Neuronal stem cell (in vitro differentiated cells): ENCODE measurements around the gene RPS13.

Source experiments
- DNase-seq: peaks from one replicate; pipeline ENCODE4 v3.0.0-alpha.2; 2013; ENCODE audit warnings: low spot score
- H2AFZ ChIP-seq: one replicate; pipeline ENCODE4 v1.6.1; 2013; ENCODE audit warnings: mild to moderate bottlenecking, low read length, inconsistent platforms
- H2AK5ac ChIP-seq: 2 replicates; pipeline ENCODE4 v1.6.1; 2013; ENCODE audit warnings: low read depth, mild to moderate bottlenecking, inconsistent platforms, low read length, moderate library complexity, mixed read lengths
- H2BK120ac ChIP-seq: 2 replicates; pipeline ENCODE4 v1.6.1; 2013; ENCODE audit warnings: low read depth, mild to moderate bottlenecking, inconsistent platforms, low read length, moderate library complexity, mixed read lengths
- H2BK12ac ChIP-seq: one replicate; pipeline ENCODE4 v1.6.1; 2013; ENCODE audit warnings: low read length, inconsistent platforms
- H2BK15ac ChIP-seq: 2 replicates; pipeline ENCODE4 v1.6.1; 2013; ENCODE audit warnings: mild to moderate bottlenecking, low read length, inconsistent platforms, mixed read lengths
- H2BK5ac ChIP-seq: one replicate; pipeline ENCODE4 v1.6.1; 2013; ENCODE audit warnings: inconsistent platforms, mild to moderate bottlenecking, low read length, moderate library complexity
- H3K14ac ChIP-seq: one replicate; pipeline ENCODE4 v1.6.1; 2013; ENCODE audit warnings: low read length, inconsistent platforms
- H3K18ac ChIP-seq: 2 replicates; pipeline ENCODE4 v1.6.1; 2013; ENCODE audit warnings: low read length, inconsistent platforms
- H3K23ac ChIP-seq: 2 replicates; pipeline ENCODE4 v1.6.1; 2013; ENCODE audit warnings: low read depth, mild to moderate bottlenecking, mixed read lengths, low read length, inconsistent platforms; ENCODE audit not compliant: poor library complexity
- H3K27ac ChIP-seq: replicated peaks from 3 replicates; pipeline ENCODE4 v1.5.1; 2013; ENCODE audit warnings: low read length, inconsistent platforms
- H3K27me3 ChIP-seq, 3 experiments: 2 replicates each; pipeline ENCODE4 v1.6.1; 2013; ENCODE audit warnings: low read length in 3 of 3, mild to moderate bottlenecking in 2 of 3, inconsistent platforms in 1 of 3, low read depth in 1 of 3, mixed read lengths in 1 of 3, moderate library complexity in 1 of 3; ENCODE audit not compliant: control insufficient read depth in 3 of 3, insufficient read depth in 3 of 3
- H3K36me3 ChIP-seq, 2 donors: replicated peaks in 1 of 2; 2 replicates each; pipeline ENCODE4 v1.6.1; 2013; ENCODE audit warnings: low read length in 2 of 2; ENCODE audit not compliant: control insufficient read depth in 2 of 2, insufficient read depth in 2 of 2
- H3K4ac ChIP-seq: 2 replicates; pipeline ENCODE4 v1.6.1; 2013; ENCODE audit warnings: inconsistent platforms, mild to moderate bottlenecking, low read length, moderate library complexity
- H3K4me1 ChIP-seq, 2 donors: 1 replicate in 1 of 2; 2 replicates in 1 of 2; pipeline ENCODE4 v1.6.1; 2013; ENCODE audit warnings: low read length in 2 of 2, low read depth in 1 of 2; ENCODE audit not compliant: control insufficient read depth in 2 of 2, insufficient read depth in 1 of 2
- H3K4me2 ChIP-seq: one replicate; pipeline ENCODE4 v1.6.1; 2013; ENCODE audit warnings: mild to moderate bottlenecking, low read length, inconsistent platforms; ENCODE audit not compliant: insufficient read depth, poor library complexity, severe bottlenecking
- H3K4me3 ChIP-seq, 2 donors: 2 replicates each; pipeline ENCODE4 v1.5.1; 2013; ENCODE audit warnings: low read length in 2 of 2, mild to moderate bottlenecking in 2 of 2, inconsistent platforms in 1 of 2, moderate library complexity in 1 of 2
- H3K79me1 ChIP-seq: one replicate; pipeline ENCODE4 v1.6.1; 2013; ENCODE audit warnings: low read depth, mild to moderate bottlenecking, inconsistent platforms, low read length, moderate library complexity
- H3K9ac ChIP-seq: one replicate; pipeline ENCODE4 v1.6.1; 2013; ENCODE audit warnings: mild to moderate bottlenecking, low read depth, low read length, inconsistent platforms; ENCODE audit not compliant: poor library complexity
- H3K9me3 ChIP-seq, 2 donors: replicated peaks in 1 of 2; 2 replicates each; pipeline versions ENCODE3 to v1.6.1; 2013; ENCODE audit warnings: low read length in 2 of 2, mild to moderate bottlenecking in 2 of 2, inconsistent platforms in 1 of 2, low read depth in 1 of 2, mixed read lengths in 1 of 2, moderate library complexity in 1 of 2; ENCODE audit not compliant: control insufficient read depth in 2 of 2, insufficient read depth in 1 of 2
- H4K8ac ChIP-seq: one replicate; pipeline ENCODE4 v1.6.1; 2013; ENCODE audit warnings: low read depth, mild to moderate bottlenecking, inconsistent platforms, low read length, moderate library complexity
- H4K91ac ChIP-seq: one replicate; pipeline ENCODE4 v1.6.1; 2013; ENCODE audit warnings: low read length, low read depth, mild to moderate bottlenecking, inconsistent platforms; ENCODE audit not compliant: poor library complexity
- WGBS, 2 donors: extraction: QIAGEN DNeasy Blood & Tissue Kit; methylation state at CpG; one replicate each; pipeline ENCODE4 v1.1.7; 2013; ENCODE audit warnings: missing lambda C conversion rate in 2 of 2, mixed read lengths in 1 of 2; ENCODE audit not compliant: insufficient read length in 2 of 2, insufficient replicate concordance in 1 of 2; ENCODE audit errors: extremely low coverage in 2 of 2; 5-methylcytosine and 5-hydroxymethylcytosine counted together

The RPS13 gene

DNA sequence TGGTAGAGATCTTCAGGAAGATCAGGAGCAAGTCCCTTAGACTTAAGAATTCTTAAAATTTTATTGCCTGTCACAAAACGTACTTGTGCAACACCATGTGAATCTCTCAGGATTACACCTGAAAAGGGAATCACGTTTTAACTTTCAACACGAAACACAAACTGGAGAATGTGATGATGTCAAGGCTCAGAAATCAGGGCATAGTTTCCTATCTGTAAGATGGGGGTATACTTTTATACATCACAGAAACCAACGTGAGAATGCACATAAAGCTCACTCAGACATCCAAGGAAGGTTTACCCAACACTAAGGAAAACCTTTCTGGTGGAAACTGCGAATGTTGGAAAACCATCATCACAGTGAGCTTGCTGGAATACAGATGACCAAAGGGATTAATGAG lies 2.0 kb downstream of the RPS13 start:
- no peak overlapping the region for H2AFZ ChIP-seq
- H4K8ac ChIP-seq, result no peak overlapping the region
- peaks cover 14 to 45% of the 10 kb centered on the region in 2 donors for H3K36me3 ChIP-seq
- no peak overlapping the region for H3K4me3 ChIP-seq
- H2AK5ac ChIP-seq, result no peak overlapping the region
- WGBS, 2 donors, result no CpG with 5 or more reads among the region's 5 CpGs
- H3K27ac ChIP-seq, result no peak overlapping the region
- no peaks in the 10 kb centered on the region for H3K9me3 ChIP-seq
- H3K4me1 ChIP-seq, result peaks cover 4 to 7% of the 10 kb centered on the region in 2 donors
- H3K79me1 ChIP-seq, result peaks cover 9% of the 10 kb centered on the region
- H4K91ac ChIP-seq, result no peak overlapping the region
- H2BK12ac ChIP-seq, result no peak overlapping the region
- H3K4me2 ChIP-seq, result no peak overlapping the region
- no peak for DNase-seq
- no peak overlapping the region for H3K4ac ChIP-seq
- H2BK5ac ChIP-seq, result no peak overlapping the region
- H2BK15ac ChIP-seq, result no peak overlapping the region
- H3K14ac ChIP-seq, result no peak overlapping the region
- H3K27me3 ChIP-seq, result no peaks in the 10 kb centered on the region
- no peak overlapping the region for H2BK120ac ChIP-seq
- H3K9ac ChIP-seq, result no peak overlapping the region
- no peak overlapping the region for H3K18ac ChIP-seq
- no peak overlapping the region for H3K23ac ChIP-seq

DNA sequence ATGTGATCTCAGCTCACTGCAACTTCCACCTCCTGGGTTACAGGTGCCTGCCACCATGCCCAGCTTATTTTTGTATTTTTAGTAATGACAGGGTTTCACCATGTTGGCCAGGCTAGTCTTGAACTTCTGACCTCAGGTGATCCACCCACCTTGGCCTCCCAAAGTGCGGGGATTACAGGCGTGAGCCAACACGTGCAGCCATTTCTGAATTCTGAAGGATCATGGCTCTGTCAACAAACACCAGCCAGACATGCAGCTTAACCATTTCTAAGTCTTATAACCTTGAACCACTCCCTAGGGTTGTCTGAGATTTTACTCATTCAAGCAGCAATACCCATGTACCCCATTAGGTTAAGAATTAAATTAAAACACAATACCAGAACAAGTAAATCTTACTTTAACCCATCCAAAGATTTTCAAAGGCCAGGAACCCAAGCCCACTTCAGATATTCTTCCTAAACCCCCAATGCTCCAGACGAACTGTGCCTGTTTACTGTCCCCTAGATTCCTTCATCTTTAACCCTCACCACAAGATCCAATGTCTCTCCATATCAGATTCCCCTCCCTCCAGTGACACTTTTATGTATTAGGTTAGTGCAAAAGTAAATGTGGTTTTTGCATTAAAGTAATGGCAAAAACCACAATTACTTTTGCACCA lies 4.0 kb downstream of the RPS13 start:
- H2BK120ac ChIP-seq, result no peak overlapping the region
- no peaks in the 10 kb centered on the region for H3K9me3 ChIP-seq
- no peak overlapping the region for H3K18ac ChIP-seq
- no peak overlapping the region for H3K4me3 ChIP-seq
- no peaks in the 10 kb centered on the region for H3K27me3 ChIP-seq
- H3K79me1 ChIP-seq, result peaks cover 9% of the 10 kb centered on the region
- peaks cover 14 to 45% of the 10 kb centered on the region in 2 donors for H3K36me3 ChIP-seq
- no peak for DNase-seq
- H3K23ac ChIP-seq, result no peak overlapping the region
- H2BK12ac ChIP-seq, result no peak overlapping the region
- H4K91ac ChIP-seq, result no peak overlapping the region
- H3K14ac ChIP-seq, result no peak overlapping the region
- no peak overlapping the region for H3K9ac ChIP-seq
- no CpG with 5 or more reads among the region's 4 CpGs for WGBS, 2 donors
- no peak overlapping the region for H2AK5ac ChIP-seq
- H3K4ac ChIP-seq, result no peak overlapping the region
- H4K8ac ChIP-seq, result no peak overlapping the region
- no peak overlapping the region for H3K4me2 ChIP-seq
- no peak overlapping the region for H2BK5ac ChIP-seq
- peaks cover 4 to 7% of the 10 kb centered on the region in 2 donors for H3K4me1 ChIP-seq
- H3K27ac ChIP-seq, result no peak overlapping the region
- H2AFZ ChIP-seq, result no peak overlapping the region
- no peak overlapping the region for H2BK15ac ChIP-seq

DNA sequence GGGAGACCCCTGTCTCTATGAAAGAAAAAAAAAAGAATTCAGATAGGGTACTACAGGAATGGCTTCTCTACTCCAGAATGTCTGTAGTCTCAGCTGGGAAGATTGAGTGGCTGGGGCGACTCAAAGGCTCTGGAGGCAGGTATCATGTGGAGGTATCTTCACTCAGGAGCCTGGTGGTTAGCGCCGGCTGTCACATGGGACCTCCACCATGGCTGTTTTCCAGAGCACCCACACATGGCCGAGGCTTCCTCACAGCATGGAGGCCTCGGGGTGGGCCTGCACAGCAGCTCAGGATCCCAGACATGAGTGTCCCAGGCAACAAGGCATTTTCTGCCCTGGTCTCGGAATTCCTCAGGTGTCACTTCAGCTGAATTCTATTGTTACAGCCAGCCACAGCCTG lies 10.1 kb downstream of the RPS13 start:
- no peak overlapping the region for H3K18ac ChIP-seq
- no CpG with 5 or more reads among the region's 6 CpGs for WGBS, 2 donors

GRCh38 chr11:17066691-17067090 lies 10.8 kb downstream of the RPS13 start:
- no peak overlapping the region for H2BK12ac ChIP-seq
- H3K4me1 ChIP-seq, result no peaks in the 10 kb centered on the region
- no peak overlapping the region for H2BK120ac ChIP-seq
- H4K8ac ChIP-seq, result no peak overlapping the region
- peaks cover 0 to 1% of the 10 kb centered on the region in 2 donors for H3K36me3 ChIP-seq
- H3K79me1 ChIP-seq, result no peaks in the 10 kb centered on the region
- no peak overlapping the region for H2AK5ac ChIP-seq
- no peak overlapping the region for H3K4me3 ChIP-seq
- no peak overlapping the region for H3K27ac ChIP-seq
- no peak overlapping the region for H2BK5ac ChIP-seq
- no peak overlapping the region for H3K4me2 ChIP-seq
- no peak overlapping the region for H2AFZ ChIP-seq
- whole genome bisulfite sequencing, 2 donors, result no CpG with 5 or more reads among the region's 2 CpGs
- no peak overlapping the region for H4K91ac ChIP-seq
- H3K18ac ChIP-seq, result no peak overlapping the region
- no peak overlapping the region for H3K14ac ChIP-seq
- H3K23ac ChIP-seq, result no peak overlapping the region
- H3K27me3 ChIP-seq, result no peaks in the 10 kb centered on the region
- H3K9ac ChIP-seq, result no peak overlapping the region
- H2BK15ac ChIP-seq, result no peak overlapping the region
- no peak for DNase-seq
- H3K9me3 ChIP-seq, result no peaks in the 10 kb centered on the region
- H3K4ac ChIP-seq, result no peak overlapping the region

More for the DNA sequence above, 10.1 kb downstream of the RPS13 start:
- Histone ChIP-seq H2BK12ac (no peak overlapping the region), H3K14ac (no peak overlapping the region), H2BK120ac (no peak overlapping the region), H4K8ac (no peak overlapping the region), H2BK5ac (no peak overlapping the region), H3K9me3 (no peaks in the 10 kb centered on the region), H3K27me3 (no peaks in the 10 kb centered on the region), H3K4me1 (no peaks in the 10 kb centered on the region), H3K9ac (no peak overlapping the region), H2BK15ac (no peak overlapping the region), H3K4me2 (no peak overlapping the region), H3K27ac (no peak overlapping the region), H3K36me3 (peaks cover 1 to 4% of the 10 kb centered on the region in 2 donors), H3K79me1 (no peaks in the 10 kb centered on the region), H3K4ac (no peak overlapping the region), H2AK5ac (no peak overlapping the region), H3K4me3 (no peak overlapping the region), H2AFZ (no peak overlapping the region), H4K91ac (no peak overlapping the region), H3K23ac (no peak overlapping the region)
- no peak for DNase-seq
